ENCODE measurements around the gene ERN1. TPM values are rescaled to one million over a fixed set of nuclear protein-coding genes. Genes with fewer than 3 reads are reported as not detected.
A peak's percentile ranks its signal among the peaks of the same experiment; 100 is the strongest.

The ERN1 gene
- total RNA-seq, 1 donor from 2014 or later: 52.1 TPM

- Mint-ChIP-seq H3K27ac (peak overlapping the region; percentile 34), H3K36me3 (ENCODE audit: low read depth) (peaks cover 73% of the 10 kb centered on the region), H3K9me3 (no peaks in the 10 kb centered on the region), H3K4me3 (no peak overlapping the region), H3K27me3 (no peaks in the 10 kb centered on the region), H3K4me1 (peaks cover 52% of the 10 kb centered on the region)
- DNase-seq: no peak
- intact Hi-C loops (cut with micrococcal nuclease): no loop called here
These were observed 71.3 kb downstream of the ERN1 start for GRCh38 chr17:64058621-64059020.

- peaks cover 48% of the 10 kb centered on the region for H3K4me1 Mint-ChIP-seq
- DNase-seq: no peak
- H3K27me3 Mint-ChIP-seq: no peaks in the 10 kb centered on the region
- intact Hi-C loops (cut with micrococcal nuclease): no loop called here
- H3K36me3 Mint-ChIP-seq (ENCODE audit: low read depth): peaks cover 75% of the 10 kb centered on the region
- peak overlapping the region; percentile 20 for H3K27ac Mint-ChIP-seq
- no peak overlapping the region for H3K4me3 Mint-ChIP-seq
- no peaks in the 10 kb centered on the region for H3K9me3 Mint-ChIP-seq
These were observed 72.2 kb downstream of the ERN1 start for GRCh38 chr17:64057701-64058263.

- Mint-ChIP-seq H3K27ac (peak overlapping the region; percentile 74), H3K4me3 (no peak overlapping the region), H3K27me3 (no peaks in the 10 kb centered on the region), H3K36me3 (ENCODE audit: low read depth) (peaks cover 82% of the 10 kb centered on the region), H3K9me3 (no peaks in the 10 kb centered on the region), H3K4me1 (peaks cover 46% of the 10 kb centered on the region)
- intact Hi-C loops (cut with micrococcal nuclease): no loop called here
- no peak for DNase-seq
These were observed 73.5 kb downstream of the ERN1 start for GRCh38 chr17:64056269-64057005.

- H3K9me3 Mint-ChIP-seq: no peaks in the 10 kb centered on the region
These were observed 74.5 kb downstream of the ERN1 start for GRCh38 chr17:64055183-64056142.

GRCh38 chr17:64054304-64054703, 75.6 kb downstream of the ERN1 start:
- Mint-ChIP-seq H3K27ac (no peak overlapping the region), H3K9me3 (no peaks in the 10 kb centered on the region), H3K4me1 (peaks cover 48% of the 10 kb centered on the region), H3K36me3 (ENCODE audit: low read depth) (peaks cover 82% of the 10 kb centered on the region), H3K27me3 (no peaks in the 10 kb centered on the region), H3K4me3 (no peak overlapping the region)
- intact Hi-C loops (cut with micrococcal nuclease): no loop called here
- no peak for DNase-seq

More at GRCh38 chr17:64055183-64056142, 74.5 kb downstream of the ERN1 start:
- H3K36me3 Mint-ChIP-seq (ENCODE audit: low read depth): peaks cover 82% of the 10 kb centered on the region
- no peak for DNase-seq
- no peak overlapping the region for H3K27ac Mint-ChIP-seq
- no peaks in the 10 kb centered on the region for H3K27me3 Mint-ChIP-seq
- intact Hi-C loops (cut with micrococcal nuclease): no loop called here
- peaks cover 46% of the 10 kb centered on the region for H3K4me1 Mint-ChIP-seq
- no peak overlapping the region for H3K4me3 Mint-ChIP-seq

- H3K36me3 Mint-ChIP-seq (ENCODE audit: low read depth): peaks cover 80% of the 10 kb centered on the region
- peaks cover 42% of the 10 kb centered on the region for H3K4me1 Mint-ChIP-seq
- H3K9me3 Mint-ChIP-seq: no peaks in the 10 kb centered on the region
- intact Hi-C loops (cut with micrococcal nuclease): no loop called here
- no peak overlapping the region for H3K4me3 Mint-ChIP-seq
- no peak overlapping the region for H3K27ac Mint-ChIP-seq
- no peaks in the 10 kb centered on the region for H3K27me3 Mint-ChIP-seq
- no peak for DNase-seq
These were observed 76.8 kb downstream of the ERN1 start for GRCh38 chr17:64053101-64053500.

GRCh38 chr17:64051153-64051552, 78.8 kb downstream of the ERN1 start:
- Mint-ChIP-seq H3K36me3 (ENCODE audit: low read depth) (peaks cover 78% of the 10 kb centered on the region), H3K4me1 (peaks cover 30% of the 10 kb centered on the region), H3K27me3 (no peaks in the 10 kb centered on the region), H3K4me3 (peak overlapping the region; percentile 58), H3K9me3 (no peaks in the 10 kb centered on the region), H3K27ac (peak overlapping the region; percentile 86)
- DNase-seq: peak; percentile 84
- intact Hi-C loops (cut with micrococcal nuclease): no loop called here

- no peaks in the 10 kb centered on the region for H3K27me3 Mint-ChIP-seq
- intact Hi-C loops (cut with micrococcal nuclease): no loop called here
- peaks cover 82% of the 10 kb centered on the region for H3K36me3 Mint-ChIP-seq (ENCODE audit: low read depth)
- H3K4me1 Mint-ChIP-seq: peaks cover 30% of the 10 kb centered on the region
- no peak overlapping the region for H3K27ac Mint-ChIP-seq
- no peaks in the 10 kb centered on the region for H3K9me3 Mint-ChIP-seq
- no peak overlapping the region for H3K4me3 Mint-ChIP-seq
- DNase-seq: no peak
These were observed 81.1 kb downstream of the ERN1 start for GRCh38 chr17:64048805-64049204.

GRCh38 chr17:64045176-64045575, 84.8 kb downstream of the ERN1 start:
- Mint-ChIP-seq H3K36me3 (ENCODE audit: low read depth) (peaks cover 71% of the 10 kb centered on the region), H3K27me3 (no peaks in the 10 kb centered on the region), H3K27ac (no peak overlapping the region), H3K9me3 (no peaks in the 10 kb centered on the region), H3K4me3 (no peak overlapping the region), H3K4me1 (peaks cover 7% of the 10 kb centered on the region)
- DNase-seq: no peak
- intact Hi-C loops (cut with micrococcal nuclease): no loop called here

GRCh38 chr17:64042700-64043485, 87.1 kb downstream of the ERN1 start:
- intact Hi-C loops (cut with micrococcal nuclease): no loop called here
- Mint-ChIP-seq H3K36me3 (ENCODE audit: low read depth) (peaks cover 68% of the 10 kb centered on the region), H3K27ac (no peak overlapping the region)

GRCh38 chr17:64041912-64042311, 88.0 kb downstream of the ERN1 start:
- H3K9me3 Mint-ChIP-seq: no peaks in the 10 kb centered on the region
- intact Hi-C loops (cut with micrococcal nuclease): no loop called here
- no peak overlapping the region for H3K4me3 Mint-ChIP-seq
- peaks cover 66% of the 10 kb centered on the region for H3K36me3 Mint-ChIP-seq (ENCODE audit: low read depth)
- H3K27me3 Mint-ChIP-seq: no peaks in the 10 kb centered on the region
- no peak for DNase-seq
- peak overlapping the region; percentile 9 for H3K27ac Mint-ChIP-seq
- peaks cover 4% of the 10 kb centered on the region for H3K4me1 Mint-ChIP-seq

More at GRCh38 chr17:64042700-64043485, 87.1 kb downstream of the ERN1 start:
- Mint-ChIP-seq H3K4me3 (no peak overlapping the region), H3K4me1 (peaks cover 4% of the 10 kb centered on the region), H3K27me3 (no peaks in the 10 kb centered on the region), H3K9me3 (no peaks in the 10 kb centered on the region)
- DNase-seq: no peak

GRCh38 chr17:64040206-64040605, 89.7 kb downstream of the ERN1 start:
- intact Hi-C loops (cut with micrococcal nuclease): no loop called here
- Mint-ChIP-seq H3K27me3 (no peaks in the 10 kb centered on the region), H3K9me3 (no peaks in the 10 kb centered on the region), H3K27ac (no peak overlapping the region), H3K36me3 (ENCODE audit: low read depth) (peaks cover 59% of the 10 kb centered on the region), H3K4me3 (no peak overlapping the region), H3K4me1 (peaks cover 4% of the 10 kb centered on the region)
- no peak for DNase-seq

GRCh38 chr17:64039106-64039400, 90.9 kb downstream of the ERN1 start:
- peaks cover 4% of the 10 kb centered on the region for H3K4me1 Mint-ChIP-seq
- H3K9me3 Mint-ChIP-seq: no peaks in the 10 kb centered on the region
- no peak for DNase-seq
- H3K4me3 Mint-ChIP-seq: no peak overlapping the region
- H3K27ac Mint-ChIP-seq: no peak overlapping the region
- peaks cover 57% of the 10 kb centered on the region for H3K36me3 Mint-ChIP-seq (ENCODE audit: low read depth)
- no peaks in the 10 kb centered on the region for H3K27me3 Mint-ChIP-seq
- intact Hi-C loops (cut with micrococcal nuclease): no loop called here
